HG03354 (cell line): ENCODE results near the gene BDKRB2.

Experiments used
- ATAC-seq: cut with Tn5 transposase; IDR thresholded peaks from one replicate; pipeline ENCODE4 v1.9.1; 2021; ENCODE audit warnings: mild to moderate bottlenecking; ENCODE audit not compliant: unreplicated experiment, poor library complexity, severe bottlenecking

BDKRB2 gene

GRCh38 chr14:96195441-96196081 is 9.1 kb upstream of the BDKRB2 start:
- no peak for ATAC-seq

GRCh38 chr14:96197163-96197852 is 7.3 kb upstream of the BDKRB2 start:
- no peak for ATAC-seq

DNA sequence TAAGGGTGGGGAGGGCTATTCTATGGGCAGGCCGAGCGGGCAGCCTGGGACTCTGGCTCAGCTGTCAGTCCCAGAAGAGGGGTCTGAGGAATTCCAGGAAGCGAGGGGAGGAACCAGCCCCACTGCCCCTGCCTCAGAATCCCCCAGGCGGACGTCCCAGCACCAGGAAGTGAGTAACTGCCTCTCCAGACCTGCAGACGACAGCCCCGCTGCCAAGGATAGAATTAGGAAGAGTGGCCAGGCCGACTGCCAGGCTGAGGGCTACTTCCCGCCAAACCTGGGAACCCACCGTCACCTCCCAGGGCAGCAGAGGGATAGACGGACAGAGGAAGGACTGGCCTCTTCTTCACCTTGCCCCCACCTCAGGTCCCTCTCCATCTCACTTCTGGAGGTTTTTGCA is 6.7 kb upstream of the BDKRB2 start:
- ATAC-seq, result no peak

- no peak for ATAC-seq
Measured at GRCh38 chr14:96198430-96199130, 6.1 kb upstream of the BDKRB2 start.

GRCh38 chr14:96201157-96201556 is 3.5 kb upstream of the BDKRB2 start:
- no peak for ATAC-seq

- ATAC-seq, result no peak
Measured at GRCh38 chr14:96201965-96202364, 2.7 kb upstream of the BDKRB2 start.

DNA sequence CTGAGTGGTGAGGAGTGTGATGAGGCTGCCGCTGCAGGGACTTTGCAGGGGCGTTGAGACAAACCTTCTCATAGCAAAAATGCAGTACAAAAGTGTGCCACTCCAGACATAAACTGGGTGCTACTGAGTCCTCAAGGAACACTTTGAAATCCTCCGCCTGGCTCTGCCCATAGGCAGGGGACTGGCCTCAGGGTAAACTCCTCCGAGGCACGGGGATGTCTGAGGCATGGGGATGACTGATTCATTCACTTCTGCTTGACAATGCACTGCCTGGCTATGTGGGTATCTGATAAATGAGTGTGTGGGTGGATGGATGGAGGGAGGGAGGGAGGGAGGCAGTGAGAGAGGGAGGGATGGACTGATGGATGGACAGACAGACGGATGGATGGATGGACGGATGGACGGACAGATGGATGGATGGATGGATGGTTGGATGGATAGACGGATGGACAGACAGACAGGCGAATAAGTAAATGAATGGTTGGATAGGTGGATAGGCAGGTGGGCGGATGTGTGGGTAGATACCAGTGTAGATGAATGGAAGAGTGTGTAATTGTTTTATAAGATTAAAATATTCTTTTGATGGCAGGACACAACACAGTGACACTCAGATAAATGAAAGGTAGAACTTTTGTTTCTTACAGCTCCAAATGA is 2.1 kb upstream of the BDKRB2 start:
- no peak for ATAC-seq

GRCh38 chr14:96203116-96203515 is 1.5 kb upstream of the BDKRB2 start:
- ATAC-seq, result no peak

GRCh38 chr14:96203635-96204034 is 1.0 kb upstream of the BDKRB2 start:
- no peak for ATAC-seq

- ATAC-seq, result no peak
Measured at GRCh38 chr14:96205059-96205977, 679 bp downstream of the BDKRB2 start.

DNA sequence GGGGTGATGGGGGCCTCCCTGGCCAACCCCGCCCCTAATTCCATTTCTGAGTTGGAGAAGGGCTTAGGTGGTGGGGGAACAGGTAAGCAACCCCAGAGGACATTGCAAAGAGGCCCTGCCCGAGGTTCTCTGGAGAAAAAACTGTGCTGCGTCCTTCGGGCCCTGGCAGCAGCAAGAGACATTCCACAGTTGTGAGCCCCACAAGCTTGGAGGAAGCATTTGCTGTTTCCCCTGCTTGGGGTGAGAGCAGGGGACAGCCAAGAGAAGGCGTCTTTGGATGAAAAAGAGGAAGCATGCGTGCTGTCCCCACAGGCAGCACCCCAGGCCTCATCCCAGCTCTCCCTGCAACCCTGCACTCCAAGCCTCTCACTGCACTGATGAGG is 1.3 kb downstream of the BDKRB2 start:
- no peak for ATAC-seq

DNA sequence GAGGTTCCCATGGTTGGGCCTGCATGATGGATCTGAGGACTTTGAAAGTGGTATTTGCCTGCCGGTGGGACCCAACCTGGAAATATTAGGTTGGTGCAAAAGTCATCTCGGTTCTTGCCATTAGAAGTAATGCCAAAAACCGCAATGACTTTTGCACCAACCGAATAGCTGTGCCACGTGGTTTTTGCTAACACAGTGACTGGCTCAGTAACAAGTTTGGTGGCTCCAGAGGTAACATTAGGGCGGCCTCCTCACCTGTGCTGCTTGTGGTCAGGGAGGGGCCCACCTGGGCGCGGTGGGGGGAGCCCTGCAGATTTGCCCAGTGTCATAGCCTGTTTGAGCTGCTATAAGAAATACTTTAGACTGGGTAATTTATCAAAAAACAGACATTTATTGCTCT is 1.8 kb downstream of the BDKRB2 start:
- no peak for ATAC-seq

- ATAC-seq, result no peak
Measured at GRCh38 chr14:96207686-96208085, 3.0 kb downstream of the BDKRB2 start.

- no peak for ATAC-seq
Measured at GRCh38 chr14:96208739-96209138, 4.1 kb downstream of the BDKRB2 start.

GRCh38 chr14:96212140-96212539 is 7.5 kb downstream of the BDKRB2 start:
- no peak for ATAC-seq

DNA sequence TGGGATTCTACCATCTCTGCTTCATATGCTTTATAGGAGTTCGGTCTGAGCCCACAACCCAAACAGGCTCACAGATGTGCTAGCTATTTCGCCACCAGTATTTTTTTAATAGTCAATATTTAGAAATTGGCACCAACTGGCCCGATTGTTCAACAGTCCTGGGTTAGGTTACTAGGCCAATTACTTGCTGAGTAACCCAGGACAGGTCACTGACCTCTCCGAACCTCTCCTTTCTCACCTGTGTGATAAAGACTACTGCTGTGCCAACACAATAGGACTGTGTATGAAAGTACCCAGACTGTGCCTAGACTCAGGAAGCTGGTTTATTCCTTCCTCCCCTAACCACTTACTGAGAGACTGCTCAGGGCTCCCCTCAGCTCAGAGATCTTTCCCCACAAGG is 8.3 kb downstream of the BDKRB2 start:
- no peak for ATAC-seq

- no peak for ATAC-seq
Measured at GRCh38 chr14:96213871-96214465, 9.3 kb downstream of the BDKRB2 start.

- no peak for ATAC-seq
Measured at GRCh38 chr14:96214793-96215192, 10.2 kb downstream of the BDKRB2 start.
